Measurements from ENCODE around the gene PDE4D. TPM values are rescaled to one million over a fixed set of nuclear protein-coding genes. Genes with fewer than 3 reads are reported as not detected.
"Not testable (repeated sequence)": the region's sequence is repeated elsewhere in the genome, so short reads cannot be mapped to it uniquely, and the experiment has no call there.

Gene PDE4D
- total RNA-seq, 1 donor from 2014 or later: 30.2 TPM

GRCh38 chr5:59332236-59332973 lies 561.1 kb downstream of the PDE4D start:
- no peak for DNase-seq
- ATAC-seq (ENCODE audit: poor library complexity): peak; percentile 66
- intact Hi-C loops (cut with DNase I): no loop called here

GRCh38 chr5:59330680-59331079 lies 562.8 kb downstream of the PDE4D start:
- no peak for DNase-seq
- no peak for ATAC-seq (ENCODE audit: poor library complexity)
- intact Hi-C loops (cut with DNase I): no loop called here

GRCh38 chr5:59328709-59329296 lies 564.7 kb downstream of the PDE4D start:
- ATAC-seq (ENCODE audit: poor library complexity): peak; percentile 46
- intact Hi-C loops (cut with DNase I): no loop called here
- DNase-seq: peak; percentile 46

- ATAC-seq (ENCODE audit: poor library complexity): no peak
- intact Hi-C loops (cut with DNase I): no loop called here
- no peak for DNase-seq
Observed at GRCh38 chr5:59327191-59327980, 566.1 kb downstream of the PDE4D start.

- DNase-seq (no peak), ATAC-seq (ENCODE audit: poor library complexity) (no peak)
- intact Hi-C loops (cut with DNase I): no loop called here
Observed at GRCh38 chr5:59326596-59326995, 566.9 kb downstream of the PDE4D start.

GRCh38 chr5:59325070-59325469 lies 568.5 kb downstream of the PDE4D start:
- DNase-seq (no peak), ATAC-seq (ENCODE audit: poor library complexity) (no peak)
- intact Hi-C loops (cut with DNase I): no loop called here

- DNase-seq (no peak), ATAC-seq (ENCODE audit: poor library complexity) (no peak)
- intact Hi-C loops (cut with DNase I): no loop called here
Observed at GRCh38 chr5:59322894-59323293, 570.6 kb downstream of the PDE4D start.

- DNase-seq (no peak), ATAC-seq (ENCODE audit: poor library complexity) (no peak)
- intact Hi-C loops (cut with DNase I): no loop called here
Observed at GRCh38 chr5:59322058-59322457, 571.5 kb downstream of the PDE4D start.

GRCh38 chr5:59321642-59322041 lies 571.9 kb downstream of the PDE4D start:
- intact Hi-C loops (cut with DNase I): no loop called here
- DNase-seq (no peak), ATAC-seq (ENCODE audit: poor library complexity) (peak; percentile 47)

- intact Hi-C loops (cut with DNase I): no loop called here
- no peak for ATAC-seq (ENCODE audit: poor library complexity)
- DNase-seq: no peak
Observed at GRCh38 chr5:59320420-59320819, 573.1 kb downstream of the PDE4D start.

- ATAC-seq (ENCODE audit: poor library complexity): no peak
Observed at GRCh38 chr5:59319250-59319649, 574.3 kb downstream of the PDE4D start.

GRCh38 chr5:59317774-59318205 lies 575.7 kb downstream of the PDE4D start:
- DNase-seq: no peak
- ATAC-seq (ENCODE audit: poor library complexity): no peak
- intact Hi-C loops (cut with DNase I): no loop called here

More at GRCh38 chr5:59319250-59319649, 574.3 kb downstream of the PDE4D start:
- no peak for DNase-seq
- intact Hi-C loops (cut with DNase I): no loop called here

GRCh38 chr5:59317023-59317773 lies 576.3 kb downstream of the PDE4D start:
- intact Hi-C loops (cut with DNase I): no loop called here
- DNase-seq (no peak), ATAC-seq (ENCODE audit: poor library complexity) (peak; percentile 65)

GRCh38 chr5:59312223-59312622 lies 581.3 kb downstream of the PDE4D start:
- intact Hi-C loops (cut with DNase I): no loop called here
- no peak for DNase-seq
- ATAC-seq (ENCODE audit: poor library complexity): no peak

GRCh38 chr5:59308685-59309084 lies 584.8 kb downstream of the PDE4D start:
- ATAC-seq (ENCODE audit: poor library complexity); intact Hi-C loops (cut with DNase I); DNase-seq: not testable (repeated sequence)

GRCh38 chr5:59303289-59303716 lies 590.2 kb downstream of the PDE4D start:
- ATAC-seq (ENCODE audit: poor library complexity); intact Hi-C loops (cut with DNase I); DNase-seq: not testable (repeated sequence)

GRCh38 chr5:59302509-59302908 lies 591.0 kb downstream of the PDE4D start:
- DNase-seq; ATAC-seq (ENCODE audit: poor library complexity); intact Hi-C loops (cut with DNase I): not testable (repeated sequence)

GRCh38 chr5:59301727-59302126 lies 591.8 kb downstream of the PDE4D start:
- ATAC-seq (ENCODE audit: poor library complexity) (no peak), DNase-seq (no peak)
- intact Hi-C loops (cut with DNase I): no loop called here

- intact Hi-C loops (cut with DNase I): no loop called here
- no peak for DNase-seq
- no peak for ATAC-seq (ENCODE audit: poor library complexity)
Observed at GRCh38 chr5:59300930-59301329, 592.6 kb downstream of the PDE4D start.

Measured in Right ventricle myocardium superior (tissue), 1 donor.